HG03066 (cell line): ENCODE results near the gene NAALAD2.
"Not testable (repeated sequence)": the region's sequence is repeated elsewhere in the genome, so short reads cannot be mapped to it uniquely, and the experiment has no call there.

ENCODE experiments used
- ATAC-seq: cut with Tn5 transposase; IDR thresholded peaks from one replicate; pipeline ENCODE4 v1.9.1; 2021; ENCODE audit warnings: low read depth; ENCODE audit not compliant: unreplicated experiment

NAALAD2 gene

GRCh38 chr11:90239967-90240636 is 105.6 kb downstream of the NAALAD2 start:
- ATAC-seq, result not testable (repeated sequence)

- no peak for ATAC-seq
Measured at GRCh38 chr11:90241414-90241813, 107.0 kb downstream of the NAALAD2 start.
